Measurements from ENCODE around the gene NDUFA7. TPM values are rescaled to one million over a fixed set of nuclear protein-coding genes. Genes with fewer than 3 reads are reported as not detected.

The NDUFA7 gene
- total and polyA plus RNA-seq, 2 of the 13 experiments (the other 11 are each of a cell fraction or from before 2014, with no cell fraction given) = 64.5 to 71.5 TPM

GRCh38 chr19:8321067-8321985 lies at the start of gene NDUFA7, which contains the start of gene RPS28 (continued):
- TF ChIP-seq SNAPC4 (CRISPR knock-in tag; IDR thresholded peaks at IDR 0.05) = peak; percentile 86; the same call in 1 of the 2 replicates
- TF ChIP-seq ZHX1 (CRISPR knock-in tag; IDR thresholded peaks at IDR 0.05; ENCODE audit: low read depth) = peak; percentile 92; the same call in 1 of the 2 replicates
- TF ChIP-seq MED8 (CRISPR knock-in tag; IDR thresholded peaks at IDR 0.05; ENCODE audit: insufficient replicate concordance) = peak; percentile 86
- no peak for TF ChIP-seq SOX13 (IDR thresholded peaks at IDR 0.05)
- peak in 1 of 2 experiments; percentile 10; a peak in 1 of 4 replicates for TF ChIP-seq SOX13 (CRISPR knock-in tag; conservative IDR thresholded peaks at IDR 0.05 in 1 of 2, IDR thresholded peaks at IDR 0.05 in 1 of 2)
- no peak for TF ChIP-seq ZNF282 (IDR thresholded peaks at IDR 0.05; ENCODE audit: partially characterized antibody)
- TF ChIP-seq CENPBD1 (CRISPR knock-in tag; IDR thresholded peaks at IDR 0.05; ENCODE audit: borderline replicate concordance, low read depth) = no peak; the same call in 1 of the 2 replicates
- TF ChIP-seq ESRRA (CRISPR knock-in tag; IDR thresholded peaks at IDR 0.05; ENCODE audit: low read depth) = 0 out of 2 replicates have a peak, but pooled peaks have one; percentile 32
- no peak for TF ChIP-seq ZNF503 (CRISPR knock-in tag; IDR thresholded peaks at IDR 0.05)
- no peak for TF ChIP-seq LRRFIP1 (CRISPR knock-in tag; conservative IDR thresholded peaks at IDR 0.05)
- peak; percentile 73; the same call in 1 of the 2 replicates for TF ChIP-seq SMYD3 (CRISPR knock-in tag; IDR thresholded peaks at IDR 0.05)
- peak; percentile 62; the same call in 1 of the 2 replicates for TF ChIP-seq SAFB2 (CRISPR knock-in tag; IDR thresholded peaks at IDR 0.05; ENCODE audit: borderline replicate concordance, low read depth)
- TF ChIP-seq ZNF557 (CRISPR knock-in tag; IDR thresholded peaks at IDR 0.05) = peak; percentile 58; the same call in 1 of the 2 replicates

Data from HepG2 (cell line).